Endothelial cell of umbilical vein (primary cell): ENCODE data around the gene IFNL3. TPM values are rescaled to one million over a fixed set of nuclear protein-coding genes. Genes with fewer than 3 reads are reported as not detected.
A peak's percentile ranks its signal among the peaks of the same experiment; 100 is the strongest.

Source experiments
- BruUV-seq: library from RNA; stranded (reverse); fragments of 400-500 nt; replicated peaks from 2 replicates; lab custom pipeline; 2021; lab: Mats Ljungman, UMichigan
- CTCF ChIA-PET: fragments of 300-600, 350-600 bp; sonication (Branson Sonifier 250); formaldehyde crosslinking; loops from one replicate; lab custom pipeline; 2021; ENCODE audit warnings: antibody characterized with exemption, inconsistent platforms; lab: Charles Lee
- POLR2A ChIA-PET: fragments of 300-600, 350-600 bp; sonication (Branson Sonifier 250); formaldehyde crosslinking; loops from one replicate; lab custom pipeline; 2021; ENCODE audit warnings: antibody characterized with exemption, inconsistent platforms; lab: Charles Lee
- DNase-seq: peaks from one replicate; pipeline ENCODE4 v3.0.0-alpha.2; 2011; ENCODE audit warnings: low read depth, low spot score
- FAIRE-seq: peaks from 2 replicates; lab custom pipeline; 2011; peaks lifted over from hg19 to GRCh38; lab: Jason Lieb, UNC
- H2AFZ ChIP-seq: 2 replicates; pipeline ENCODE4 v1.6.0; 2012; ENCODE audit warnings: low read depth, low read length, control low read depth, inconsistent platforms
- H3K27ac ChIP-seq: 2 replicates; pipeline ENCODE4 v1.5.1; 2011; ENCODE audit warnings: low read depth, mild to moderate bottlenecking, control low read depth, low read length, moderate library complexity; ENCODE audit not compliant: insufficient read depth
- H3K27me3 ChIP-seq, 2 experiments: 2 replicates each; pipeline versions ENCODE4 v1.6.0 to v1.6.1; 2011; ENCODE audit warnings: low read length in 2 of 2, mixed read lengths in 1 of 2; ENCODE audit not compliant: control insufficient read depth in 2 of 2, insufficient read depth in 2 of 2
- H3K36me3 ChIP-seq, 2 experiments: 2 replicates in 1 of 2; 3 replicates in 1 of 2; pipeline ENCODE4 v1.5.1; 2011; ENCODE audit warnings: low read length in 2 of 2, mild to moderate bottlenecking in 1 of 2, moderate library complexity in 1 of 2; ENCODE audit not compliant: control insufficient read depth in 2 of 2, insufficient read depth in 2 of 2; ENCODE audit errors: extremely low read depth in 1 of 2
- H3K4me1 ChIP-seq: 3 replicates; pipeline ENCODE4 v1.5.1; 2011; ENCODE audit warnings: mild to moderate bottlenecking, low read length; ENCODE audit not compliant: control insufficient read depth, insufficient read depth; ENCODE audit errors: extremely low read depth
- H3K4me2 ChIP-seq: 2 replicates; pipeline ENCODE4 v1.6.1; 2011; ENCODE audit warnings: low read length, control low read depth, mixed read lengths; ENCODE audit not compliant: insufficient read depth
- H3K4me3 ChIP-seq, 3 experiments: fragments of 200-600 bp in 1 of 3; sonication (generic), shearing (Covaris generic) in 1 of 3; replicated peaks in 1 of 3; 2 replicates each; pipeline ENCODE4 v1.5.1; 2011 to 2016; ENCODE audit warnings: control low read depth in 3 of 3, low read length in 3 of 3, mild to moderate bottlenecking in 2 of 3, inconsistent platforms in 1 of 3, low read depth in 1 of 3, moderate library complexity in 1 of 3; ENCODE audit not compliant: insufficient read depth in 1 of 3
- H3K79me2 ChIP-seq: 2 replicates; pipeline ENCODE4 v1.6.0; 2012; ENCODE audit warnings: low read length, inconsistent platforms; ENCODE audit not compliant: control insufficient read depth, insufficient read depth
- H3K9ac ChIP-seq: replicated peaks from 2 replicates; pipeline ENCODE3; 2011; ENCODE audit warnings: low read length, control low read depth; ENCODE audit not compliant: insufficient read depth; ENCODE audit errors: extremely low read depth
- H3K9me1 ChIP-seq: replicated peaks from 3 replicates; pipeline ENCODE4 v1.6.0; 2011; ENCODE audit warnings: mild to moderate bottlenecking, low read length; ENCODE audit not compliant: control insufficient read depth, insufficient read depth; ENCODE audit errors: extremely low read depth
- H3K9me3 ChIP-seq: replicated peaks from 2 replicates; pipeline ENCODE4 v1.5.1; 2012; ENCODE audit warnings: low read length, inconsistent platforms; ENCODE audit not compliant: control insufficient read depth, insufficient read depth
- H4K20me1 ChIP-seq: replicated peaks from 2 replicates; pipeline ENCODE3; 2011; ENCODE audit warnings: mild to moderate bottlenecking, low read length; ENCODE audit not compliant: control insufficient read depth, insufficient read depth; ENCODE audit errors: extremely low read depth
- CTCF ChIP-seq, 2 donors: IDR thresholded peaks; 1 replicate in 1 of 2; 2 replicates in 1 of 2; pipeline ENCODE4 v1.5.1; 2011; ENCODE audit warnings: low read length in 2 of 2, mild to moderate bottlenecking in 2 of 2, moderate library complexity in 2 of 2, control low read depth in 1 of 2, inconsistent platforms in 1 of 2, low read depth in 1 of 2; ENCODE audit not compliant: insufficient read depth in 1 of 2; ENCODE audit errors: extremely low read depth in 1 of 2
- EZH2 ChIP-seq: IDR thresholded peaks from 2 replicates; pipeline ENCODE4 v1.6.1; 2012; ENCODE audit warnings: borderline replicate concordance, low read depth, mild to moderate bottlenecking, moderate library complexity, low read length, inconsistent platforms; ENCODE audit not compliant: severe bottlenecking
- FOS ChIP-seq: IDR thresholded peaks from 2 replicates; pipeline ENCODE4 v1.6.1; 2011; ENCODE audit warnings: mild to moderate bottlenecking, low read length, moderate library complexity, borderline replicate concordance; ENCODE audit not compliant: insufficient read depth
- GATA2 ChIP-seq: IDR thresholded peaks from 2 replicates; pipeline ENCODE4 v1.7.0; 2011; ENCODE audit warnings: low read depth, mild to moderate bottlenecking, moderate library complexity, mixed read lengths, low read length; ENCODE audit not compliant: insufficient read length, insufficient read depth
- JUN ChIP-seq: IDR thresholded peaks from 2 replicates; pipeline ENCODE4 v1.6.1; 2011; ENCODE audit warnings: borderline replicate concordance, low read depth; ENCODE audit not compliant: insufficient read length, insufficient read depth
- MAX ChIP-seq: IDR thresholded peaks from 2 replicates; pipeline ENCODE4 v1.6.1; 2011; ENCODE audit not compliant: insufficient read depth, insufficient read length
- MYC ChIP-seq: IDR thresholded peaks from one replicate; pipeline ENCODE4 v1.6.1; 2011; ENCODE audit warnings: mild to moderate bottlenecking, low read depth, low read length
- POLR2A ChIP-seq: IDR thresholded peaks from 2 replicates; pipeline ENCODE4 v1.6.1; 2012; ENCODE audit warnings: low read depth, mild to moderate bottlenecking, control low read depth, low read length
- POLR2AphosphoS5 ChIP-seq: IDR thresholded peaks from 2 replicates; pipeline ENCODE4 v1.6.1; 2012; ENCODE audit warnings: low read depth, mild to moderate bottlenecking, control low read depth, low read length, moderate library complexity; ENCODE audit not compliant: insufficient read depth
- dilution Hi-C: fragments of 300-500 bp; cut with MboI; formaldehyde crosslinking; loops from one replicate; pipeline ENCODE4 v1.15.0; 2019; ENCODE audit warnings: low sequenced_read_pairs; ENCODE audit not compliant: extremely low pct_ligation_motif_present
- intact Hi-C: fragments of 100-400 bp; cut with micrococcal nuclease; formaldehyde crosslinking; loops from one replicate; pipeline ENCODE4 v1.10.0; 2022
- polyA plus RNA-seq, 4 experiments: library from polyadenylated mRNA; depleted of rRNA in 3 of 4; stranded (reverse) in 3 of 4; unstranded in 1 of 4; fragments of >200 nt; gene quantifications; 2 replicates each; pipeline versions ENCODE4 v1.2.1 to v1.2.3, GENCODE V29; 2011 to 2012; ENCODE audit warnings: missing spikeins in 1 of 4
- total RNA-seq: library from RNA; stranded (reverse); gene quantifications from 2 replicates; pipeline ENCODE4 v1.2.3, GENCODE V29; 2021

IFNL3 gene
- total and polyA plus RNA-seq, 2 donors (not counting 3 experiments of a cell fraction or from before 2014, with no cell fraction given): not detected

GRCh38 chr19:39224910-39225309 is 19.9 kb downstream of the IFNL3 start:
- intact Hi-C loops: no loop called here
- CTCF ChIA-PET: no interaction called here
- H2AFZ ChIP-seq: no peak overlapping the region
- H3K9me1 ChIP-seq: no peaks in the 10 kb centered on the region
- H3K4me3 ChIP-seq: no peak overlapping the region
- dilution Hi-C loops: no loop called here
- no peak overlapping the region for H3K9ac ChIP-seq
- H3K4me1 ChIP-seq: no peaks in the 10 kb centered on the region
- no peak for FAIRE-seq
- H3K9me3 ChIP-seq: no peaks in the 10 kb centered on the region
- H3K27ac ChIP-seq: no peak overlapping the region
- no peaks in the 10 kb centered on the region for H3K79me2 ChIP-seq
- no TSS peak for BruUV-seq
- H4K20me1 ChIP-seq: no peaks in the 10 kb centered on the region
- no peaks in the 10 kb centered on the region for H3K27me3 ChIP-seq
- POLR2A ChIA-PET: no interaction called here
- H3K4me2 ChIP-seq: no peak overlapping the region
- H3K36me3 ChIP-seq: no peaks in the 10 kb centered on the region
- TF ChIP-seq CTCF (IDR thresholded peaks at IDR 0.05; ENCODE audit: extremely low read depth in 1 of 2, insufficient read depth in 1 of 2, low read depth in 1 of 2, low read length in 2 of 2) (peak in 1 of 2 donors; percentile 1), GATA2 (no peak)
- no peak for DNase-seq

- H2AFZ ChIP-seq: no peak overlapping the region
- H3K4me3 ChIP-seq: no peak overlapping the region
- H3K9me1 ChIP-seq: no peaks in the 10 kb centered on the region
- H3K36me3 ChIP-seq: no peaks in the 10 kb centered on the region
- peak; percentile 22 for DNase-seq
- no peaks in the 10 kb centered on the region for H3K79me2 ChIP-seq
- H3K4me2 ChIP-seq: no peak overlapping the region
- BruUV-seq: no TSS peak
- no peak overlapping the region for H3K9ac ChIP-seq
- ChIA-PET CTCF (no interaction called here), POLR2A (no interaction called here)
- no peaks in the 10 kb centered on the region for H3K9me3 ChIP-seq
- no peak overlapping the region for H3K27ac ChIP-seq
- no peak for TF ChIP-seq FOS
- TF ChIP-seq JUN: no peak
- no peak for TF ChIP-seq POLR2A
- no peak for TF ChIP-seq CTCF (IDR thresholded peaks at IDR 0.05; ENCODE audit: extremely low read depth in 1 of 2, insufficient read depth in 1 of 2, low read depth in 1 of 2, low read length in 2 of 2)
- no peak for TF ChIP-seq POLR2AphosphoS5
- TF ChIP-seq MAX: no peak
- no peak for TF ChIP-seq MYC
- TF ChIP-seq GATA2: no peak
- no peak for TF ChIP-seq EZH2
- intact Hi-C loops: no loop called here
- H3K4me1 ChIP-seq: no peaks in the 10 kb centered on the region
- dilution Hi-C loops: no loop called here
- H4K20me1 ChIP-seq: no peaks in the 10 kb centered on the region
- no peaks in the 10 kb centered on the region for H3K27me3 ChIP-seq
- peak; percentile 61 for FAIRE-seq
Measured at GRCh38 chr19:39223703-39224279, 21.0 kb downstream of the IFNL3 start.
